DND-41 (cell line): ENCODE measurements around the gene C3orf20.

Experiments used
- ATAC-seq: fragments of 200-7000 bp; cut with Tn5 transposase; 3 replicates; pipeline ENCODE4 v1.9.1; 2021; ENCODE audit warnings: low read depth; ENCODE audit not compliant: insufficient read depth
- DNase-seq: peaks from one replicate; pipeline ENCODE4 v3.0.0-alpha.2; 2020
- H2AFZ ChIP-seq: 2 replicates; pipeline ENCODE4 v1.6.0; 2012; ENCODE audit warnings: low read depth, low read length
- H3K27ac ChIP-seq: 2 replicates; pipeline ENCODE4 v1.5.1; 2012; ENCODE audit warnings: low read length, inconsistent platforms
- H3K27me3 ChIP-seq: fragments of 200-600 bp; sonication (generic); 2 replicates; pipeline ENCODE4 v1.6.0; 2012; ENCODE audit warnings: low read length, mild to moderate bottlenecking, inconsistent platforms; ENCODE audit not compliant: insufficient read depth, poor library complexity
- H3K36me3 ChIP-seq: 2 replicates; pipeline ENCODE4 v1.5.1; 2012; ENCODE audit warnings: low read length, inconsistent platforms; ENCODE audit not compliant: insufficient read depth
- H3K4me1 ChIP-seq: 2 replicates; pipeline ENCODE4 v1.5.1; 2012; ENCODE audit warnings: mild to moderate bottlenecking, low read length; ENCODE audit not compliant: insufficient read depth
- H3K4me2 ChIP-seq: 2 replicates; pipeline ENCODE4 v1.6.0; 2012; ENCODE audit warnings: mild to moderate bottlenecking, moderate library complexity, low read length, inconsistent platforms; ENCODE audit not compliant: insufficient read depth
- H3K4me3 ChIP-seq, 2 experiments: fragments of 200-600 bp in 1 of 2; shearing (Covaris generic) in 1 of 2; 2 replicates each; pipeline ENCODE4 v1.5.1; 2012 to 2016; ENCODE audit warnings: inconsistent platforms in 2 of 2, low read length in 2 of 2, mild to moderate bottlenecking in 2 of 2, low read depth in 1 of 2, moderate library complexity in 1 of 2
- H3K79me2 ChIP-seq: 2 replicates; pipeline ENCODE4 v1.6.0; 2012; ENCODE audit warnings: low read length, inconsistent platforms; ENCODE audit not compliant: insufficient read depth
- H3K9ac ChIP-seq: 2 replicates; pipeline ENCODE4 v1.6.0; 2012; ENCODE audit warnings: low read depth, mild to moderate bottlenecking, inconsistent platforms, low read length, moderate library complexity
- H3K9me3 ChIP-seq: 2 replicates; pipeline ENCODE4 v1.5.1; 2012; ENCODE audit warnings: low read length, moderate library complexity, mild to moderate bottlenecking, inconsistent platforms; ENCODE audit not compliant: insufficient read depth, severe bottlenecking
- H4K20me1 ChIP-seq: 2 replicates; pipeline ENCODE4 v1.6.0; 2012; ENCODE audit warnings: low read length; ENCODE audit not compliant: insufficient read depth
- EZH2 ChIP-seq: IDR thresholded peaks from 3 replicates; pipeline ENCODE4 v1.6.1; 2012; ENCODE audit warnings: borderline replicate concordance, low read depth, mild to moderate bottlenecking, moderate library complexity, low read length, inconsistent platforms; ENCODE audit not compliant: severe bottlenecking
- TF ChIP-seq, protein P1 (sequence below): IDR thresholded peaks from 2 replicates; pipeline ENCODE4 v1.5.1; 2012; ENCODE audit warnings: borderline replicate concordance, low read length, moderate library complexity, mild to moderate bottlenecking; ENCODE audit not compliant: poor library complexity, severe bottlenecking; ENCODE audit errors: extremely low read depth

The C3orf20 gene

GRCh38 chr3:14672588-14672987 is 2.4 kb upstream of the C3orf20 start:
- TF ChIP-seq, protein P1, sequence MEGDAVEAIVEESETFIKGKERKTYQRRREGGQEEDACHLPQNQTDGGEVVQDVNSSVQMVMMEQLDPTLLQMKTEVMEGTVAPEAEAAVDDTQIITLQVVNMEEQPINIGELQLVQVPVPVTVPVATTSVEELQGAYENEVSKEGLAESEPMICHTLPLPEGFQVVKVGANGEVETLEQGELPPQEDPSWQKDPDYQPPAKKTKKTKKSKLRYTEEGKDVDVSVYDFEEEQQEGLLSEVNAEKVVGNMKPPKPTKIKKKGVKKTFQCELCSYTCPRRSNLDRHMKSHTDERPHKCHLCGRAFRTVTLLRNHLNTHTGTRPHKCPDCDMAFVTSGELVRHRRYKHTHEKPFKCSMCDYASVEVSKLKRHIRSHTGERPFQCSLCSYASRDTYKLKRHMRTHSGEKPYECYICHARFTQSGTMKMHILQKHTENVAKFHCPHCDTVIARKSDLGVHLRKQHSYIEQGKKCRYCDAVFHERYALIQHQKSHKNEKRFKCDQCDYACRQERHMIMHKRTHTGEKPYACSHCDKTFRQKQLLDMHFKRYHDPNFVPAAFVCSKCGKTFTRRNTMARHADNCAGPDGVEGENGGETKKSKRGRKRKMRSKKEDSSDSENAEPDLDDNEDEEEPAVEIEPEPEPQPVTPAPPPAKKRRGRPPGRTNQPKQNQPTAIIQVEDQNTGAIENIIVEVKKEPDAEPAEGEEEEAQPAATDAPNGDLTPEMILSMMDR = no peak
- no peak overlapping the region for H3K4me3 ChIP-seq
- no peaks in the 10 kb centered on the region for H4K20me1 ChIP-seq
- H3K27me3 ChIP-seq = no peaks in the 10 kb centered on the region
- H3K4me2 ChIP-seq = no peak overlapping the region
- DNase-seq (no peak), ATAC-seq (no peak)
- H3K27ac ChIP-seq = no peak overlapping the region
- peaks cover 71% of the 10 kb centered on the region for H3K36me3 ChIP-seq
- no peaks in the 10 kb centered on the region for H3K79me2 ChIP-seq
- H3K9me3 ChIP-seq = no peaks in the 10 kb centered on the region
- no peaks in the 10 kb centered on the region for H3K4me1 ChIP-seq
- H3K9ac ChIP-seq = no peak overlapping the region
- no peak overlapping the region for H2AFZ ChIP-seq

- H3K9me3 ChIP-seq = peaks cover 4% of the 10 kb centered on the region
- no peaks in the 10 kb centered on the region for H3K79me2 ChIP-seq
- no peak overlapping the region for H3K9ac ChIP-seq
- no peaks in the 10 kb centered on the region for H4K20me1 ChIP-seq
- H2AFZ ChIP-seq = no peak overlapping the region
- no peak for TF ChIP-seq EZH2
- TF ChIP-seq, protein P1 = no peak
- H3K27me3 ChIP-seq = no peaks in the 10 kb centered on the region
- no peak overlapping the region for H3K4me2 ChIP-seq
- no peaks in the 10 kb centered on the region for H3K4me1 ChIP-seq
- peaks cover 29% of the 10 kb centered on the region for H3K36me3 ChIP-seq
- no peak overlapping the region for H3K27ac ChIP-seq
- H3K4me3 ChIP-seq = no peak overlapping the region
- DNase-seq (no peak), ATAC-seq (no peak)
Measured at GRCh38 chr3:14676881-14677280, 1.9 kb downstream of the C3orf20 start.

GRCh38 chr3:14678015-14678503 is 3.1 kb downstream of the C3orf20 start:
- Histone ChIP-seq H3K9me3 (peaks cover 4% of the 10 kb centered on the region), H2AFZ (no peak overlapping the region), H3K27me3 (no peaks in the 10 kb centered on the region), H3K79me2 (no peaks in the 10 kb centered on the region), H3K4me1 (no peaks in the 10 kb centered on the region), H3K27ac (no peak overlapping the region), H3K4me3 (no peak overlapping the region), H3K4me2 (no peak overlapping the region), H3K36me3 (peaks cover 18% of the 10 kb centered on the region), H3K9ac (no peak overlapping the region), H4K20me1 (no peaks in the 10 kb centered on the region)
- TF ChIP-seq, protein P1 = no peak
- TF ChIP-seq EZH2 = no peak
- ATAC-seq (0 out of 3 replicates have a peak, but pooled peaks have one; percentile 15), DNase-seq (no peak)

- peaks cover 4% of the 10 kb centered on the region for H3K9me3 ChIP-seq
- no peaks in the 10 kb centered on the region for H3K4me1 ChIP-seq
- H3K4me3 ChIP-seq = no peak overlapping the region
- TF ChIP-seq, protein P1 = no peak
- TF ChIP-seq EZH2 = no peak
- no peak overlapping the region for H2AFZ ChIP-seq
- H3K27ac ChIP-seq = no peak overlapping the region
- H3K9ac ChIP-seq = no peak overlapping the region
- H3K79me2 ChIP-seq = no peaks in the 10 kb centered on the region
- ATAC-seq = no peak
- no peak for DNase-seq
- H3K27me3 ChIP-seq = no peaks in the 10 kb centered on the region
- no peaks in the 10 kb centered on the region for H4K20me1 ChIP-seq
- H3K36me3 ChIP-seq = peaks cover 2% of the 10 kb centered on the region
- H3K4me2 ChIP-seq = no peak overlapping the region
Measured at GRCh38 chr3:14680115-14680514, 5.2 kb downstream of the C3orf20 start.
